NCI-H345 treated with DMSO at 0.1 percent for 48 hours (cell line): ENCODE data around the gene DGKQ.
"Not testable (repeated sequence)": the region's sequence is repeated elsewhere in the genome, so short reads cannot be mapped to it uniquely, and the experiment has no call there.

Source experiments
- DNase-seq: peaks from one replicate; lab custom pipeline; 2025; ENCODE audit not compliant: unreplicated experiment; lab: John Stamatoyannopoulos, UW

DGKQ gene

GRCh38 chr4:925771-926500, 47.4 kb downstream of the DGKQ start:
- DNase-seq: no peak

- no peak for DNase-seq
Measured at GRCh38 chr4:925171-925570, 48.2 kb downstream of the DGKQ start.

- DNase-seq: no peak
Measured at GRCh38 chr4:924107-925096, 49.0 kb downstream of the DGKQ start.

- no peak for DNase-seq
Measured at GRCh38 chr4:921830-922331, 51.5 kb downstream of the DGKQ start.

- DNase-seq: not testable (repeated sequence)
Measured at GRCh38 chr4:919004-919680, 54.2 kb downstream of the DGKQ start.

GRCh38 chr4:918591-918990, 54.8 kb downstream of the DGKQ start:
- DNase-seq: not testable (repeated sequence)

- DNase-seq: no peak
Measured at GRCh38 chr4:917992-918391, 55.4 kb downstream of the DGKQ start.

GRCh38 chr4:917466-917865, 55.9 kb downstream of the DGKQ start:
- no peak for DNase-seq

- DNase-seq: no peak
Measured at GRCh38 chr4:915595-915994, 57.8 kb downstream of the DGKQ start.

GRCh38 chr4:915041-915474, 58.3 kb downstream of the DGKQ start:
- no peak for DNase-seq

GRCh38 chr4:914531-914930, 58.8 kb downstream of the DGKQ start:
- DNase-seq: no peak

- DNase-seq: no peak
Measured at GRCh38 chr4:913280-913618, 60.1 kb downstream of the DGKQ start.

GRCh38 chr4:912548-913279, 60.7 kb downstream of the DGKQ start:
- no peak for DNase-seq

- no peak for DNase-seq
Measured at GRCh38 chr4:911871-912490, 61.4 kb downstream of the DGKQ start.

- no peak for DNase-seq
Measured at GRCh38 chr4:911221-911751, 62.1 kb downstream of the DGKQ start.

- DNase-seq: no peak
Measured at GRCh38 chr4:910366-911091, 62.8 kb downstream of the DGKQ start.

GRCh38 chr4:909821-910220, 63.5 kb downstream of the DGKQ start:
- no peak for DNase-seq

- no peak for DNase-seq
Measured at GRCh38 chr4:909131-909571, 64.2 kb downstream of the DGKQ start.
